HL-60 (cell line): ENCODE data around the gene MGAT4A.

Experiments used
- DNase-seq, 2 experiments: peaks; one replicate each; pipeline ENCODE4 v3.0.0-alpha.2; 2010 to 2020; ENCODE audit warnings: low read depth in 1 of 2, low spot score in 1 of 2
- H3K27ac ChIP-seq: fragments of 250-450 bp; sonication (Bioruptor Pico); replicated peaks from 2 replicates; pipeline ENCODE4 v1.5.1; 2020; ENCODE audit warnings: mild to moderate bottlenecking, moderate library complexity
- H3K27me3 ChIP-seq: fragments of 250-450 bp; sonication (Bioruptor Pico); 2 replicates; pipeline ENCODE4 v1.5.1; 2021; ENCODE audit warnings: mild to moderate bottlenecking, moderate library complexity; ENCODE audit not compliant: insufficient read depth, poor library complexity, severe bottlenecking
- H3K4me3 ChIP-seq: replicated peaks from 2 replicates; pipeline ENCODE4 v1.5.1; 2011; ENCODE audit warnings: mild to moderate bottlenecking, control low read depth, low read length; ENCODE audit not compliant: insufficient read depth
- GABPA ChIP-seq: IDR thresholded peaks from 2 replicates; pipeline ENCODE4 v1.6.1; 2012; ENCODE audit warnings: low read depth
- POLR2AphosphoS5 ChIP-seq: IDR thresholded peaks from 2 replicates; pipeline ENCODE4 v1.6.1; 2012; ENCODE audit warnings: low read depth
- SPI1 ChIP-seq: IDR thresholded peaks from 2 replicates; pipeline ENCODE4 v1.6.1; 2012; ENCODE audit warnings: low read depth, mild to moderate bottlenecking, borderline replicate concordance
- TF ChIP-seq, protein P1 (sequence below): IDR thresholded peaks from one replicate; pipeline ENCODE4 v1.5.1; 2011; ENCODE audit warnings: low read length, control low read depth, inconsistent platforms; ENCODE audit not compliant: insufficient read depth
- TF ChIP-seq, protein P2 (sequence below): IDR thresholded peaks from 2 replicates; pipeline ENCODE4 v1.6.1; 2012; ENCODE audit warnings: low read depth; ENCODE audit not compliant: insufficient replicate concordance

The MGAT4A gene

DNA sequence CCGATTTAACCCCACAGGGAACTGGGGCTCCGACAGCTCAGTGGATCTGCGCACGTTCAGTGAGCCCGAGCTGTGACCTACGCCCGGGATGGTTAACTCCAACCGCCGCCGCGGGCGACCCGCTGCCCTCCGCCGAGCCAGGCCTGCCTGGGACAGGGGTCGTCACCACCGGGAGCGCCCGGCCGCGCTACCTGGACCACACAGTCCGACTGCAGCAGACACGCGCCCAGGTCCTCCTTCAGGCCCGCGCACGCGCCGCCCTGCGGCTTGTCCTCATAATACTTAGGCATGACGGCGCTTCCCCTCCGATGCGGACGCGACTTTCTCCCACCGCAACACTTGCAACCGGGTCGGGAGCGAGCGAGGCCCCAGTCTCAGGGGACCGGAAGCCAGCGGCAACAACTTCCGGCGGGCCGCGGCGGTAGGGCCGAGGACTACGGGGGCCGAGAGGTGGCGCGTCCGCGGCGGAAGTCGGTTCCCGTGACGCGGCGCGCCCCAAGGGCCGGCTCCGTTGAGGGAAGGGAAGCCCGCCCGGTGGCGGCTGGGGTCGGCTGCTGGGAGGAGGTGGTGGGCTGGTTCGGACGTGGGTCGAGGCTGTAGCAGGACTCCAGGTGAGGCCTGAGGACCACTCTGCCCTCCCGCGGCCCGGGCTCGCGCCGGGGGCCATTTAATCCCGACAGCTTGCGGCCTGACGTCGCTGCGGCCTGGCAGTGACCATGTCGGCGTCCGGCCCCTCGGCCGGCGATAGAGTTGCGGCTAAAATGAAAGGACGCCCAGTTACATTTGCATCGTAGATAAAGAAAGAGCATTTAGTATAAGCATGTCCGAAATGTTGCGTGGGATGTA lies 122.6 kb downstream of the MGAT4A start, which contains the start of the genes COA5 and UNC50:
Gene COA5 (minus strand): TSS at position 397 of the 846 bp plus-strand sequence. CDS start 107 bp downstream, at position 290.
Gene UNC50 (plus strand): TSS at position 474 of the 846 bp plus-strand sequence. CDS start 1,171 bp downstream, outside the sequence.
- Histone ChIP-seq H3K4me3 (peak within 1 kb of the TSS; percentile 92), H3K27me3 (no peaks in the 10 kb centered on the region), H3K27ac (peak within 1 kb of the TSS; percentile 93)
- TF ChIP-seq SPI1 (peak; percentile 28; the same call in 1 of the 2 replicates), POLR2AphosphoS5 (peak; percentile 97), GABPA (peak; percentile 98)
- TF ChIP-seq, protein P1, sequence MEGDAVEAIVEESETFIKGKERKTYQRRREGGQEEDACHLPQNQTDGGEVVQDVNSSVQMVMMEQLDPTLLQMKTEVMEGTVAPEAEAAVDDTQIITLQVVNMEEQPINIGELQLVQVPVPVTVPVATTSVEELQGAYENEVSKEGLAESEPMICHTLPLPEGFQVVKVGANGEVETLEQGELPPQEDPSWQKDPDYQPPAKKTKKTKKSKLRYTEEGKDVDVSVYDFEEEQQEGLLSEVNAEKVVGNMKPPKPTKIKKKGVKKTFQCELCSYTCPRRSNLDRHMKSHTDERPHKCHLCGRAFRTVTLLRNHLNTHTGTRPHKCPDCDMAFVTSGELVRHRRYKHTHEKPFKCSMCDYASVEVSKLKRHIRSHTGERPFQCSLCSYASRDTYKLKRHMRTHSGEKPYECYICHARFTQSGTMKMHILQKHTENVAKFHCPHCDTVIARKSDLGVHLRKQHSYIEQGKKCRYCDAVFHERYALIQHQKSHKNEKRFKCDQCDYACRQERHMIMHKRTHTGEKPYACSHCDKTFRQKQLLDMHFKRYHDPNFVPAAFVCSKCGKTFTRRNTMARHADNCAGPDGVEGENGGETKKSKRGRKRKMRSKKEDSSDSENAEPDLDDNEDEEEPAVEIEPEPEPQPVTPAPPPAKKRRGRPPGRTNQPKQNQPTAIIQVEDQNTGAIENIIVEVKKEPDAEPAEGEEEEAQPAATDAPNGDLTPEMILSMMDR, result no peak
- TF ChIP-seq, protein P2, sequence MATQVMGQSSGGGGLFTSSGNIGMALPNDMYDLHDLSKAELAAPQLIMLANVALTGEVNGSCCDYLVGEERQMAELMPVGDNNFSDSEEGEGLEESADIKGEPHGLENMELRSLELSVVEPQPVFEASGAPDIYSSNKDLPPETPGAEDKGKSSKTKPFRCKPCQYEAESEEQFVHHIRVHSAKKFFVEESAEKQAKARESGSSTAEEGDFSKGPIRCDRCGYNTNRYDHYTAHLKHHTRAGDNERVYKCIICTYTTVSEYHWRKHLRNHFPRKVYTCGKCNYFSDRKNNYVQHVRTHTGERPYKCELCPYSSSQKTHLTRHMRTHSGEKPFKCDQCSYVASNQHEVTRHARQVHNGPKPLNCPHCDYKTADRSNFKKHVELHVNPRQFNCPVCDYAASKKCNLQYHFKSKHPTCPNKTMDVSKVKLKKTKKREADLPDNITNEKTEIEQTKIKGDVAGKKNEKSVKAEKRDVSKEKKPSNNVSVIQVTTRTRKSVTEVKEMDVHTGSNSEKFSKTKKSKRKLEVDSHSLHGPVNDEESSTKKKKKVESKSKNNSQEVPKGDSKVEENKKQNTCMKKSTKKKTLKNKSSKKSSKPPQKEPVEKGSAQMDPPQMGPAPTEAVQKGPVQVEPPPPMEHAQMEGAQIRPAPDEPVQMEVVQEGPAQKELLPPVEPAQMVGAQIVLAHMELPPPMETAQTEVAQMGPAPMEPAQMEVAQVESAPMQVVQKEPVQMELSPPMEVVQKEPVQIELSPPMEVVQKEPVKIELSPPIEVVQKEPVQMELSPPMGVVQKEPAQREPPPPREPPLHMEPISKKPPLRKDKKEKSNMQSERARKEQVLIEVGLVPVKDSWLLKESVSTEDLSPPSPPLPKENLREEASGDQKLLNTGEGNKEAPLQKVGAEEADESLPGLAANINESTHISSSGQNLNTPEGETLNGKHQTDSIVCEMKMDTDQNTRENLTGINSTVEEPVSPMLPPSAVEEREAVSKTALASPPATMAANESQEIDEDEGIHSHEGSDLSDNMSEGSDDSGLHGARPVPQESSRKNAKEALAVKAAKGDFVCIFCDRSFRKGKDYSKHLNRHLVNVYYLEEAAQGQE, result peak; percentile 59
- DNase-seq, result peak; percentile 91 to 93

DNA sequence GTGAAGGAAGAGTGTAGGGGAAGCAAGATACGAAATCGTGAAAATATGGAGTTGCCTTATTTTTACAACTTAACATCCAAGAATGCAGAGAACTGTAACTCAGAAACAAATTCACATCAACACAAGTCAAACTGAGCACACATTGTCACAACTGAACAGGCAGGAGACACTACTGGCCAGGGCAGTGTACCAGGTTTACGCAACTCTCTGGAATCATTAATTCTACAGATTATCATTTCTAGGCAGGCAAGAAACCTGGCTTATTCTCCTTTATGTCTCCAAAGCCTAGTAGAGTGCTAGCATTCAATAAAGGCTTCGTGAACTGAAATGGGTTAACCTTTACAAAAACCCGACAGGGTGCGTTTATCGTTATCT lies 123.2 kb downstream of the MGAT4A start:
- peak overlapping the region; percentile 92 for H3K4me3 ChIP-seq
- no peak for DNase-seq
- TF ChIP-seq GABPA, result no peak
- TF ChIP-seq SPI1, result no peak
- TF ChIP-seq, protein P2, result no peak
- no peak for TF ChIP-seq POLR2AphosphoS5
- TF ChIP-seq, protein P1, result no peak
- no peaks in the 10 kb centered on the region for H3K27me3 ChIP-seq
- peak overlapping the region; percentile 93 for H3K27ac ChIP-seq

DNA sequence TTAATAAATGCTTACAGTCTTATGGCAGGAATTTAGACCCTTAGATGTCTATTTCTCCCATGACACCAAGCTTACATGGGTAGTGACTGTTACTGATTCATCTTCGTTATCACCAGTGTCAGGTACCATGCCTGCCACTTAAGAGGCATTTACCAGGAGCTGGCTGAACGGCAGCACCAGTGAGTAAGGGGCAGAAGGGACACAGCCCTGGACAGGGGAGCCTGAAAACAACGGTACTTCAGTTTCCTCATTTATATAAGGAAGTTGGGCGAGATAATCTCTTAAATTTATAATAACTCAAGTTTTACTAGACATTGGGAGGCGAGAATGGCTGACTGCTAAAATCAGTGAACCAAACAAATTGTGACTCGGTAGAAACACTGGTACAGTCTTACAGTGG lies 123.8 kb downstream of the MGAT4A start:
- Histone ChIP-seq H3K27me3 (no peaks in the 10 kb centered on the region), H3K4me3 (peak overlapping the region; percentile 92), H3K27ac (peak overlapping the region; percentile 93)
- DNase-seq, result peak in 1 of 2 experiments; percentile 40
- no peak for TF ChIP-seq GABPA
- TF ChIP-seq, protein P2, result no peak
- no peak for TF ChIP-seq POLR2AphosphoS5
- TF ChIP-seq, protein P1, result no peak
